ENCODE results near the gene GINS1.

DNA sequence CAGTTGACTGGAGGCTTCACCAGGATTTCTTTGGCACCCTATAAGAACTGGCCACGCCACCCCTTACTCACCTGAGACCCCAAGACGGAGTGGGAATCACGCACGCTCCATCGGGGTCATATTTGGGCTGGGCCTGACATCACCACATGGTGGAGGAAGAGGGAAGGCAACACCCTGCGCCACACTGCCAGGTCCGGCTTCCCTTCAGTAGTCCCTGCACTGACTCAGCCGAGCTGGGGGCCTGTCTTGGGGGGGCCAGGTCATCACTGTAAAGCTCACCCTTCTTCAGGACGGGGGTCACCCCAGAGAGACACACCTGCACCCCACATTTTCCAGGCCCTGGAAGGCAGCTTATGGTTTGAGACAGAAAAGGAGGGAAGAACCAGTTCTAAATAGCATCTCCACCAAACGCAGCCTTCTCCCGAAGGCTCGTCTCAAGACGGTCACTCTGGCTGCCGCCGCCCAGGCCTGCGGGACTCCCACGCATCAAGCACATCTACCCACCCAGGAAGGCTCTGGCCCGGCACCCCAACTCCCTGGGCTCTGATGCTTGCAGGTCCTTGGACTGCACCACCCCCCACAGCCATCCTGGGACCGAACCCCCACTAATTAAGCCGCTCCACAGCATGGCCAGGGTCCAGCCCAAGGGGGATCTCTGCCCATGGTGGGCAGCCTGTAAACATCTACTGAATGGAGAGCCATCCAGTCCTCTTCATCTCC lies 51.8 kb downstream of the GINS1 start:
- TF ChIP-seq, protein P1, sequence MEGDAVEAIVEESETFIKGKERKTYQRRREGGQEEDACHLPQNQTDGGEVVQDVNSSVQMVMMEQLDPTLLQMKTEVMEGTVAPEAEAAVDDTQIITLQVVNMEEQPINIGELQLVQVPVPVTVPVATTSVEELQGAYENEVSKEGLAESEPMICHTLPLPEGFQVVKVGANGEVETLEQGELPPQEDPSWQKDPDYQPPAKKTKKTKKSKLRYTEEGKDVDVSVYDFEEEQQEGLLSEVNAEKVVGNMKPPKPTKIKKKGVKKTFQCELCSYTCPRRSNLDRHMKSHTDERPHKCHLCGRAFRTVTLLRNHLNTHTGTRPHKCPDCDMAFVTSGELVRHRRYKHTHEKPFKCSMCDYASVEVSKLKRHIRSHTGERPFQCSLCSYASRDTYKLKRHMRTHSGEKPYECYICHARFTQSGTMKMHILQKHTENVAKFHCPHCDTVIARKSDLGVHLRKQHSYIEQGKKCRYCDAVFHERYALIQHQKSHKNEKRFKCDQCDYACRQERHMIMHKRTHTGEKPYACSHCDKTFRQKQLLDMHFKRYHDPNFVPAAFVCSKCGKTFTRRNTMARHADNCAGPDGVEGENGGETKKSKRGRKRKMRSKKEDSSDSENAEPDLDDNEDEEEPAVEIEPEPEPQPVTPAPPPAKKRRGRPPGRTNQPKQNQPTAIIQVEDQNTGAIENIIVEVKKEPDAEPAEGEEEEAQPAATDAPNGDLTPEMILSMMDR (IDR thresholded peaks at IDR 0.05): no peak
- TF ChIP-seq POLR2A (IDR thresholded peaks at IDR 0.05): no peak
